Measurements from ENCODE around the gene CELF1. TPM values are rescaled to one million over a fixed set of nuclear protein-coding genes. Genes with fewer than 3 reads are reported as not detected.

The CELF1 gene
- total and polyA plus RNA-seq, 9 of the 15 experiments (the other 6 are each of a cell fraction or from before 2014, with no cell fraction given): 11.3 to 142 (median 77.4) TPM

- H3K79me2 ChIP-seq (ENCODE audit: control insufficient read depth, insufficient read depth, low read length): no peaks in the 10 kb centered on the region
- ChIA-PET CTCF (ENCODE audit: low intra/inter-chr PET ratio) (no interaction called here), POLR2A (interaction anchor here (1.1 to 6.2 kb wide), 2 partner anchors 9 to 22 kb away, joined by 3 to 35 read pairs; partner anchors contain the start of gene FAM180B)
- BruUV-seq (replicated peaks): no TSS peak
- in situ Hi-C loops (cut with MboI): no loop called here
- WGBS (ENCODE audit: insufficient coverage, low coverage, missing lambda C conversion rate): 9% methylated on average over 25 of the region's 48 CpGs
- H4K20me1 ChIP-seq (replicated peaks; ENCODE audit: control insufficient read depth, insufficient read depth, low read length): no peaks in the 10 kb centered on the region
- peaks cover 0 to 13% of the 10 kb centered on the region in 2 experiments; a peak in 2 of 5 replicates for H3K4me1 ChIP-seq (replicated peaks in 1 of 2; ENCODE audit: control insufficient read depth in 2 of 2, insufficient read depth in 2 of 2, low read length in 2 of 2)
- no peak within 1 kb of the TSS for H3K27ac ChIP-seq (ENCODE audit: extremely low read depth, low read depth, low read length)
- ATAC-seq: peak; percentile 34
- no peaks in the 10 kb centered on the region for H3K9me3 ChIP-seq (replicated peaks; ENCODE audit: control insufficient read depth, insufficient read depth, low read depth, low read length)
- no peak for FAIRE-seq
- intact Hi-C loops (cut with micrococcal nuclease): no loop called here
- no peak for DNase-seq (ENCODE audit: extremely low read depth in 1 of 4, low spot score in 3 of 4)
- H3K36me3 ChIP-seq (ENCODE audit: control insufficient read depth, insufficient read depth, low read length): no peaks in the 10 kb centered on the region
- H2AFZ ChIP-seq (ENCODE audit: low read depth, low read length): no peak within 1 kb of the TSS
- H3K9me1 ChIP-seq (ENCODE audit: control insufficient read depth, insufficient read depth, low read length): peaks cover 3% of the 10 kb centered on the region
- peaks cover 24 to 35% of the 10 kb centered on the region in 2 experiments for H3K27me3 ChIP-seq (ENCODE audit: control insufficient read depth in 2 of 2, insufficient read depth in 2 of 2, low read length in 2 of 2)
- no peak within 1 kb of the TSS for H3K9ac ChIP-seq (ENCODE audit: insufficient read depth in 1 of 2, low read depth in 2 of 2, low read length in 2 of 2)
- no peak within 1 kb of the TSS for H3K4me2 ChIP-seq (ENCODE audit: insufficient read depth, low read length)
- TF ChIP-seq BCOR (IDR thresholded peaks at IDR 0.05): peak; percentile 48; the same call in 1 of the 2 replicates
- 0 out of 2 replicates have a peak, but pooled peaks have one; percentile 39 for TF ChIP-seq ZBTB7A (IDR thresholded peaks at IDR 0.05; ENCODE audit: borderline replicate concordance, control insufficient read depth, low read depth, low read length)
- TF ChIP-seq VEZF1 (CRISPR knock-in tag; IDR thresholded peaks at IDR 0.05): peak; percentile 26; the same call in 1 of the 2 replicates
- TF ChIP-seq STAT6 (CRISPR knock-in tag; IDR thresholded peaks at IDR 0.05): no peak
- H3K4me3 ChIP-seq: no peak within 1 kb of the TSS
Observed at GRCh38 chr11:47593934-47594855, 41.3 kb upstream of the CELF1 start, which contains the start of gene C1QTNF4. C1QTNF4 (minus strand) TSS chr11:47594411; CDS start chr11:47590810, 3,601 bp downstream.
